Measurements from ENCODE around the gene ZNHIT3.

GRCh38 chr17:36532435-36532975, 46.0 kb downstream of the ZNHIT3 start:
- TF ChIP-seq POLR2AphosphoS5 (IDR thresholded peaks at IDR 0.05; ENCODE audit: low read depth, low read length) (no peak), TAF1 (IDR thresholded peaks at IDR 0.05; ENCODE audit: borderline replicate concordance, insufficient read depth, low read length) (no peak), REST (IDR thresholded peaks at IDR 0.05; ENCODE audit: insufficient read depth in 1 of 2, low read depth in 2 of 2, low read length in 2 of 2) (no peak), SIN3A (IDR thresholded peaks at IDR 0.05; ENCODE audit: borderline replicate concordance, insufficient read depth, low read length) (no peak), FOXP2 (optimal IDR thresholded peaks at IDR 0.05; ENCODE audit: borderline replicate concordance, extremely low read depth, extremely low read length, insufficient read depth) (no peak)
